GM18511 (cell line): Measurements from ENCODE around the gene ARAP1.

ENCODE experiments used
- ATAC-seq: cut with Tn5 transposase; IDR thresholded peaks from one replicate; pipeline ENCODE4 v1.9.1; 2021; ENCODE audit warnings: mild to moderate bottlenecking, moderate library complexity; ENCODE audit not compliant: unreplicated experiment

The ARAP1 gene

DNA sequence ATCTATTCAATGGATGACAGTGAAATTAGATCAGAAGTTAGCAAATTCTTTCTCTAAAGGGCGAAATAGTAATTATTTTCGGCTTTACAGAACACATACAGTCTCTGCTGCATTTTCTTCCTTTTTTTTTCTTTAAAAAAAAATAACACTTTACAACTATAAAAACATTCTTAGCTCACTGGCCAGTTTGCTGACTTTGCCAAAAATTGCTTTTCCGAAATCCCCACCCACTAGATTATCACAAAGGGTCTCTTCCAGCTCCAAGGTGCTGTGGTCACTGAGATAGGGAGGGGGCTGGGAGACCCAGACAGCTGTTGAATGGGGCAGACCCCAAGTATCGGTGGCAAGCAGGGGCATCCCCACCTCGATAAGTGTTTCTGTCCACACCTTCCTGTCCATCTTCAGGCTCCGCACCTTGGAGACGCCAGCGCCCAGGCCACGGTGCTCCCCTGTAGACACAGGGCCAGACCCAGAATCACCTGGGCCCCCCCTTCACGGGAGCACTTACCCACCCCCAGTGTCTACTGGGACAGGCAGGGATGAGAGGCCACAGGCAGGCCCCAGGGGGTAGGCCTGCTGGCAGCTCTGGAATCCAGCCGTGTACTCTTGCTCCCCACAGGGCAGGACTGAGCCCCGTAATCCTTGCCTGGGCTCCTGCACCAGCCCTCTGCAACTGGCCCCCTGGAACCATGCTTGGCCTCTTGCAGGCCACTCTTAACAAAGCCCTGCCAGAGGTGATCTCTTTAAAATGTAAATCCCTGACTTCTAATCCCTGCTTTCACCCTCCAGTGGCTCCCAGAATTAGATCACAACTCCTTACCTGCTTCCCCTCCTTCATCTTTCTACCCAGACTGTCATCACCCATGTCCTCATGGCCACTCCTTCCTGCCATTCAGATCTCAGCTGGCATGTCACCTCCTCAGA lies 46.5 kb downstream of the ARAP1 start:
- no peak for ATAC-seq

DNA sequence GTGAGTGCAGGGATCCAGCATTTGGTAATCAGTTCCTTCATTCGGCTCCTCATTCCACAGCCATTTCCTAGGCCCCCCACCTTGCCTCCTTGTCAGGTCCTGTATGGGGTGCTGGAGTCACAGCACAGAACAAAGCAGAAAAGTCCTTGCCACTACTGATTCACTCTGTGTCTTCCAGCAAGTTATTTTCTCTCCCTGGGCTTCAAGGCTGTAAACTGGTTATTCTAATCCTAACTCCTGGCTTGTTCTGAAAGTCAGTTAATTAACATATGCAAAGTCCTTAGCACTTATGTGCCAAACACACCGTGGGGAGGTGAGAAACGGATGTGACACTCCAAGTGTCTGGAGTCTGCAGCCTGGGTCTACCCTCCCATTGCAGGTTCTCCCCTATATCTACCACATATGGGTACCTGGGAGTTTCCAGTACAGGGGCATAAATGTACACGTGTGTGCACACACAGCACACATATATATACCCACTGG lies 47.4 kb downstream of the ARAP1 start:
- ATAC-seq, result no peak

DNA sequence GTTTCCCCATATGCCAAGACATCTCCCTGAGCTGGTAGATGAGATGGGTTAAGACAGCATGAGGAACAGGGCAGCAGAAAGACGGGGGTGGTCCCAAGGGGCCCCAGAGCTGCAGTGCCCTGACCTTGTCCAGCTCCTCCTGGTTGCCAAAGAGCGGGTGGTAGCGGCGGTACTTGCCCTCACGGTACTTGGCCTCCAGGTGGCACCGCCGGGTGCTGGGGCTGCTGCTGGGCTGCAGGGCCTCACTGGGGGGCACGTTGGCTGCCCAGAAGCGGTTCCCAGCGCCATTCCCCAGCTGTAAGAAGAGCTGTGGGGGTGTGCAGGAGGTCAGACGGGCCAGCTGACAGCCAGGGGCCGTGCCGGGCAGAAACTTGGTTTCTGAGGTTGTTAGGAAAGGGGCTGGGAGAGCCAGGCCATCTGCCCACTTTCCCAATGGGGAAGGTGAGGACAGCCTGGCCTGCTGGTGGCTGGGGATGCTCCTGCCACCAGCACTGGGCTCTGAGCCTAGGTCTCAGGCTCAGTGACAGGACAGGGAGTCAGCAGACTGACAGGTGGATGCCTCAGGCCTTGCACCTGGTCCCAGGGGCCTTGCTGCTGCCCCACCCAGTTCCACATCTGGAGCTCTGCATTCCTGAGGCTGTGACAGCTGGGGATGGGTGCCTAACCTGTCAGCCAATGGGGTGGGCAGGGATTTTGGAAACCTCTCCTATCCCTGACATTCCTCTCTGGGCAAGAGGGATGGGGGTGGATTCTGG lies 48.0 kb downstream of the ARAP1 start:
- no peak for ATAC-seq

DNA sequence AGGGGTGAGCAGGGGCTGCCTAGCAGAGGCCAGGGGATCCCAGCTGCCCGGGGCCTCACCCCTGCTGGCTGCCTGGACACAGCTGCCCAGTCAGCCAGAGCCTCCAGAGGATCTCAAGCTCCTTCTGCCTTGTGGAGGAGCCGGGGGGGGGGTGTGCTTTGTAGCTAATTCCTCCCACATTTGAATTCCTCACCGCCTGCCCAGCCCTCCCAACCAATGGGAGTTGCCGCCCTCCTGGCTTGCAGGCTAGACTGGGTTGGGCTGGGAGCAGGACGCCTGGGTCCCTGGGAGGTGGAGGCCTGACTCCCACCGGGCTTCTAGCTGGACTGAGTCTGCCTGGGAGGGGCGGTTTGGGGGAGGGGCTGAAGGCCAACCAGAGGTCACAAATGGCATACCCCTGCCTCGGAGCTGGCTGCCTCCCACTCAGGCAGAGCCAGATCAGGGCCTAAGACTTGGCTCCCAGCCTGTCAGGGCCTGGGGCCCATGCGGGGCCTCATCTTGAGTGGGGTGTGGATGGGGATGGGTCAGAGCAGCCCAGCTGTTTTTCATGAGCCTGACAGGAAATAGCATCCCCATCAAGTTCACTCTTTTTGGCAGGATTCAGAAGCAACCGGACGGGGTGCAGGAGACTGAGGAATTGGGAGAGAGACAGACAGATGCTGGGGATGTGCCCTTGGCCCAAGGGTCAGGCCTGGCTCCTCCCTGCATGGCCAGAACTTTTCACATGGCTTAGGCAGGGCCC lies 48.8 kb downstream of the ARAP1 start:
- ATAC-seq, result no peak

DNA sequence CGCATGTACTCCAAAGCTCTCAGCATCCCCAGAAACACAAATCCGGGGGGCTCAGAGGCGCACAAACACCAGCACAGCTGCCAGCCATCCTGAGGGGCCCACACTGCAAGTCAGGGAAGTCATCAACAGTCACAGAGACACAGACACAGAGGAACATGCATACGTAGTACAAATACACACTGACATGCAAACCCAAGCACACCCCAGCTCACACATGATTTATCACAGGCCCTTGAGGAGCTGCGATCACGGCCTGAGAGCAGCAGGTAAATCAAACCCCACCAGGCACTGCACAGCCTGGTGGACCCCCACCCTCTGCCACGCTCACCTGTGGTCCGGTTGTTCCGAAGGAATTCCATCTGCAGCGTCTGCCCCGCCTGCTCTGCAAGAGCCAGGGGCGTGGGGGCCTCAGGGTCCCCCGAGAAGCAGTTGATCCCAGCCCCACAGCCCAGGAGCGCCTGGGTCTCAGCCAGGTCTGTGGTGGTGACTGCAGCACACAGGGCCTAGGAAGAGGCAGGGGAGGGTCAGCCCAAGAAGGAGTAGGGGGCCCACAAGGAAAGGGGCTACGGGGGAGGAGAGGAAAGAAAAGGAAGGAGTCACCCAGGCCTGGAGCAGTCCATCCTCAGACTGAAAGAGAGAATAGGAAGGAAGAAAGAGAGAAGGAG lies 49.5 kb downstream of the ARAP1 start:
- no peak for ATAC-seq

DNA sequence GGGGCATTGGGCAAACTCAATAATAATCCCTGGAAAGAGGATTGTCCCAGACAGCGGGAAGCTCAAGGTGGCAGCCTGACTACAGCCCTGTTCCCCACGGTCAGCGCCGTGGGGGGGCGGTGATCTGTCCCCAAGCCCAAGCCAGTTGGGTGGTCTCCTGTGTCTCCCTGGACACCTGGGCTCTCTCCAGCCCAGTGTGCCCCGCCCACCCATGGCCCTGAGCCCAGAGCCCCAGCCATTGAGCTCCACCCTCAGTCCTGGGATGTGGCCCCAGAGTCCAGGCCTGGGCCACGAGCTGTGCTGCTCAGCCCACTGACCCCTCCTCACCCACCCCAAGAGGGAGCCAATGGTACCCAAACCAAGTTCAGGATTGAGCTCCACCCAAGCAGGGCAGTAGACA lies 50.1 kb downstream of the ARAP1 start:
- no peak for ATAC-seq

DNA sequence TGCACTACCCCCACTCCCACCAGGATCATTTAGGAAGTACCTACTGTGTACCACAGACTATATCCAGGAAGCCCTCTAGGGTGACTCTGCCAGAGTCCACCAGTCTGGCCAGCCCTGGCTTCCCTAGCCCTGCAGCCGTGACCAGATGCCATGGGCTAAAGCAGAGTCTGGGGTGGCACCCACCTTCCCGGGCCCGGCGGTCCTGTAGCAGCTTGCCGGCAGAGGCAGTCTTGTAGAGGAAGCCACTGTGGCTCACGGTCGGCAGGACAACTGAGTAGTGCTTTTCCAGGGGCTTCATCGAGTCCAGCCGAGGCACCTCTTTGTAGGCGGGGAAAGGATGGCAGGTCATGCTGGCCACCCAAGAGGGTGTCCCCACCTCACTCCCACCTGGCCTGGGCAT lies 50.7 kb downstream of the ARAP1 start:
- no peak for ATAC-seq

DNA sequence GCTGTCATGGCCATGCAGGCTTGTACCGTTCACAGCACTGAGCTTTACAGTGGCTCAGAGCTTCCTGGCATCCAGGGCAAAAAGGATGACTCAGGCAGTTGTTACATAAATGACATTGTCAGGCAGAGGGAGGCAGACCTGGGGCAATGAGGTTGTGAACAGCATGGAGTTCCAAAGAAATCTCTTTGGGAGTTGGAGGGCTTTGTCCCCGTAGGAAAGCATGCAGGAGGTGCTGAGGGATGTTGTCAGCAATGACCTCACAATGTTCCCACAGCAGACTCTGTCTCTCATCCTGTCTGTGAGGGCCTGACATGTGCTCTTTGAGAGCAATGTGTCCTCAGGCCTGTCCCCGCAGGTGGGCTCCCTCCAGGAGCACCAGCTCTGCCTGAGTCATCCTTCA lies 52.1 kb downstream of the ARAP1 start:
- no peak for ATAC-seq

DNA sequence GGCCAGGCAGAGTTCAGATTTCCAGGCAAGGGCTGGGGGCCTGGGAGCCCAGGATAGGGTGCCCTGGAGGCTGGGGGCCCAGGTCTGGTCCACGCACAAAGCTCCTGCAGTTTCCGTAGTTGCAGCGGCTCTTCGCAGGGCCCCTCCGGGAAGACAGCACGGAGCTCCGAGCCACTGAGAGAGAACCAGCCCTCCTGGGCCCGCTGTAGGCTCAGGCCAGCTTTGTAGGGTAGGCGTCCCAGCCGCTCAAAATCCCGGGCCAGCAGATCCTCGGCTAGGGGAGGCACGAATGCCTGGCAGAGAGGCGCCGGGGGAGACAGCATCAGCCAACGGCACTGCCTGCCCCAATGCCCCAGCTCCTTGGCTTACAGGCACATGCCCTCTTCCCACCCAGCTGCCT lies 54.4 kb downstream of the ARAP1 start:
- ATAC-seq, result no peak

DNA sequence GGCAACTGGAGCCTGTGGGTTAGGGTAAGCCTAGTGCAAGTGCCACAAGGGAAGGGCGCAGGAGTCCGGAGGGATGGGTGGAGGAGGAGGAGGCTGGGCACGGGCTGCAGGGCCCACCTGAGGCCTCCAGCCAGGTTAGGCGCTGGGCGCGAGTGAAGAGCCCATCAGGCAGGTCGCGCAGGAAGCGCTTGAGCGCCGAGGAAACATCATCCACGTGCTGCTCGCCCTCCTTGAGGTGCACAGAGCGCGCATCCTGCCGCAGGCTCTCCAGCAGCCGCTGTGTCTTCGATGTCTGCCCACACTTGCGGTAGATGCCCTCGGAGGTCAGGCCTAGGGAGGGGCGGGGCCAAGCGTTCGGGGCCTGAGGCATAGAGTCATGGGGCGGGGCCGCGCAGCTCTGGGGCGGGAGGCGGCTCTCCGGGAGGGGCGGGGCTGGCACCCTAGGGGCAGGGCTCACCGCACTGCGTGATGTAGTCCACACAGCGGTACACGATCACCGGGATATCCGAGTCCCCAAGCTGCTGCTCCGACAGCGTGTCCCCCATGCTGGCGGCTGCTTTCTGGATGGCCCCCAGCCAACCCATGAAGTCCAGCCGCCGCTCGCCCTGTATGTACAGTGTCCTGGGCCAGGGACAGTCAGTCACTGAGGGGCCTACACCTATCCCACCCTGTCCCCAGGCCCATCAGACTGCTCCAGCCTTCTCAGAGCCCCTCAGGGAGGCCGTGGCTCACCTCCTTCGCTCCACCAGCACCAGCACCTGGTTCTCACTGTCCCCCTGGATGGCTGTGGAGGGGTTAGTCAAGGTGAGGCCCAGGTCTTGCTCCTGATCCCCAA lies 55.1 kb downstream of the ARAP1 start:
- no peak for ATAC-seq

DNA sequence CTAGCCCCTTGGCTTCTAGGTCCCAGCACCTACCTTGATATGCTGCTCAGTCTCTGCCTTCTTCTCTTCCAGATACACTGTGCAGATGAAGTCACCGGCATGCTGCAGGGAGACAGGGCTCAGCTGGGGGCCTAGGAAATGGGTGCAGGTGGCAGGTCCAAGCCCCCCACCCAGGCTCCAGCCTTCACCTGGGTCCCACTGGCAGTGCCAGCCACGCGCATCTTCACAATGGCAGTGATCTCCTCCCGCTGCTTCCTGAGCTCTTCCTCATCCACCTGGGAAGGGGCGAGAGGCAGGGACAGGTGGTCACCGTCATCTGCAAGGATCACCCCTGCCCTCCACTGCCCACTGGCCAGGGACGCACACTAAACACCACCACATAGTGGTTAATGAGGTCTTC lies 56.9 kb downstream of the ARAP1 start:
- ATAC-seq, result no peak

DNA sequence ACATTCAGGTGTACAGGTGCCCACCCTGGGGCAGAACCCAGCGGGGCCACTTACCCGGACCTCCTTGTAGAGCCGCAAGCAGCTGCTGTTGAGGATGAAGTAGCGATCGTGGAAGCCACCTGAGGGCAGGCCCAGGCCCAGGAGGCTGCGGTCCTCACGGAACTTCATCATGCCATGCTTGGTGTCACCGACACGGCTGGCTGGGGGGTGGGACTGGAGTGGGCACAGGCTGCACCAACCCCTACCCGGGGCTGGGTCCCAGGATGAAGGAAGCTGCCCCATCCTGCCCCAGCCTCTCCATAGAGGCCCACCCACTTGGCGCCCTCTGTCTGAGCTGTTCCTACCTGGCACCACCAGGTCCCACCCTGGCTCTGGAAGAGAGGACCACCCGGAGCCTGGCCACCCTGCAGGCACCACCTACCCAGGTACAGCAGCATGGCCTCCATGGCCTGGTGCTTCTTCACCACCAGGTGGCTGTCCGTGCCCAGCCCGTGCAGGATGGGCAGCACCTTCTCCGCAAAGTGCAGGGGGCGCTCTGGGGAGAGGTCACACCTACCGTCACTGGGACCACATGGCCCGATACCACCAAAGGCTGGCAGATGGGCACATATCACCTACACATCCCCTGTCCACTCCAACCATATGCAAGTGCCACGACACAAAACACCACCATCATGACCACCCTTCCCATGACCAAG lies 58.8 kb downstream of the ARAP1 start:
- no peak for ATAC-seq

DNA sequence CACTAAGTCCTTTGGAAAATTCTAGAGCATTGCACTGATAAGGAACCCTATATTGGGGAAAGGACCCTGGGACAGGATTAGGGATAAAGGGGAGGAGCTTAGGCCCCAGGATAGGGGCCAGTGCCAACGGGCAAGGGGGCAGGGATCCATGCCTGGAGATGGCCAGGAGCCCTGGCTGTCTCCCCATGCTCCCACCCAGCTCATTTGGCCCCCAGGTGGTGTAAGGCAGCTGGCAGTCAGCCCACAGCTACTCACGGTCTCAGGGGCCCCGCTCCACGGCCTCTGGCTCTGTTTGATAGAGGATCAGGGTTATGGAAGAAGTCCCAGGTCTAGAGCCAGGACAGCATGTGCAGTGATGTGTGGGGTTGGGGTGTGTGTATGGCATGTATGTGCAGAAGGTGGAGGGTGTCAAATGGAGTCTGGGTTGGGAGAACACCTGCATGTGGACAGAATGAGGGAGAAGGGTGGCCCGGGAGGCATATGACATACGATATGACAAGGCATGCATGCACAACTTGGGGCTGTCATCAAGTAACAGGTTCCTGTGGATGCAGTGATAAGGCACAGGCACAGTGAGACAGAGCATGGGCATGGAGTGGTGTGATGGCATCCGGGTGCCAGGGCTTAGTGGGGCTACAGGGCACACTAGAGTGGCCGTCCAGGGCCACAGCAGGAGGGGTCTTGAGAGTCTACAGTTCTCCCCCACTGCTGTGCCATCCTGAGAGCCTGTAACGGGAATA lies 59.5 kb downstream of the ARAP1 start:
- no peak for ATAC-seq

DNA sequence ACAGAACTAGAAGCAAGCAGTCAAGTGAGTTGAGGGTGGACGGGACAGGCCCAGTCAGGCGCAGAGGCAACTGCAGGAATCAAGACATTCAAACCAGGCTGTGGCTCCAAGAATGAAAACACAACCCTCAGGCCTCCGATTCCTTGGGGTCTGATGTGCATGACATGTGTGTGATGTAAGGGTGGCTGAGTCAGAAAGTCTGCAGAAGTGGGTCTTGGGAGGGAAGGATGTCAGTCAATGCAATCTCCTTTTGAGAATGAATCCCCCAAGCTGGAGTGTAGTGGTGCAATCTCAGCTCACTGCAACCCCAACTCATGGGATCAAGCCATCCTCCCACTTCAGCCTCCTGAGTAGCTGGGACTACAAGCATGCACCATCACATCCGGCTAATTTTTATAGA lies 62.0 kb downstream of the ARAP1 start:
- no peak for ATAC-seq

DNA sequence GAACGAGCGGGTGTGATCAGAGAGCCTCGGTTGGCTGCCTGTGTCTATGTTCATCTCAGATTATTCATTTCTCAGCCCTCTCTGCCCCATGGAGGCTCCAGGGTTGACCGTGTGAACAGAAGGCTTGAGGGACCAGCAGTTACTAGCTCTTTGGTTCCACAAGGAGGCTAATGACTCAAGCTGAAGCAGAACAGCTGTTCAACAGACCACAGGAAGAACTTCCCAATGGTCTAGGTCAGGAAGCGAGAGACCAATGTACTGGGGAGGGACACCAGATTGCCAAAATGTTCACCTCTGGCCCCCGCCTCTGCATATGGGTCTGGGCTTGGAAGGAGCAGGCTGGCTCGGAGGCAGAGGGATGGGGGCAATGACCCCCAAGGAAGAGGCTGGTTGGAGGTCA lies 63.3 kb downstream of the ARAP1 start:
- ATAC-seq, result no peak

DNA sequence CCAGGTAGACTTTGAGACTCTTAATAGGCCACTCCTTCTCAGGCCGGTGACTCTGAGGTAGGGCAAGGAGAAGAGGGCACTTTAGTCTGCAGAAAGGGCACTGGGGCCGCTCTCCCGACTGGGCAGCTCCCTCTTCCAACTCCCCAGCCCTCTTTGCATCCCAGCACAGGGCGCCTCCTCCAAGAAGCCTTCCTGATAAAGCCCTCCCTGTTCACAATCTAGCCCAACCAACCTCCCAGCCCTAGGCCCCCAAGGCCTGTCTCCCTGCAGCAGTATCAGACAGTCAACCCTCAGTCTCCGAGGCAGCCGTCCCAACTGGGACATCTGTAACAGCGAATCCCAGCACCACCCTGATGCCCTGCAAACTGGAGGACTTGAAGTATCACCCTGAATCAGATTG lies 63.7 kb downstream of the ARAP1 start:
- no peak for ATAC-seq

DNA sequence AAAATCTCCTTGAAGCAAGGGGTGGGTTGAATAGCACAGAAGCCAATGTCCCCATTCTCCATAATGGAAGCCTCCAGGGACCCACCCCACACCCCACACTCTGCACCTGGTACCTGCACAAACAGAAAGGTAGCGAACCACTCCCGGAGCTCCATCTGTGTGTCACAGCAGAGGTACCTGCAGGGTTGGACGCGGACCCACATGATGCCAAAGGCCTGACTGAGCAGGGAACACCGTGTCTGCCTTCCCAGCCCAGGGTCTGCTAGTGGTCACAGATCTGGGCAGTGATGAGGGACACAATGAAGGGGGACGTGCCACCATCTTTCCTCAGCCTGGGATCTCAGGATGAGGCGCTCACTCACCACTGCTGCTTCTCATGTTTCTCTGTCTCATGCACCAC lies 64.9 kb downstream of the ARAP1 start:
- ATAC-seq, result no peak

DNA sequence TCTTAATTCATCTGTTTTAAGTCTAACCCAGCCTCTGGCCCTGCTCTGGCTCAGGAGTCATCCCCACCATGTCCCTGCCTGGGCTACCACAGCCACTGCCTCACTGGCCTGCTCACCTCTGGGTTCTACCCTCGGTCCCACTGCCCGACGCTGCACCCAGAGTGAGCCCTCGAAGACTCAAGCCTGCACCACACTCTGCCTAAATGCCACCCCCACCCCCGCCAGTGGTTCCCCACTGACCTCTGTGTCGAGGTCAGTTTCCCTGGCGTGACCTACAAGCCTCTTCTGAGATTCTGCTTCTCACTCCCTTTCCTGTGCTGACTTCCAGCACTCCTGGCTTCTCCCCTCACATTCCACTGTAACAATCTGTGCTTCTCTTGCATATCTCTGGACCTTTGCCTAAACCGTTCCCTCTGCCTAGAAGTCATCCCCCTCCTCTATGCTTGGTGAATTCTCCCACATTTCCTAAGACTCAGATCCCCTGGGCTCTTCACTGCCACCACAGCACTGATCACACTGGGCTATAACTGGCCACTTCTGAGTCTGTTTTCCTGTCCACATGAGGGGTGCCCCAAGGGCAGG lies 65.5 kb downstream of the ARAP1 start:
- ATAC-seq, result no peak
